Stimulated activated naive CD4-positive, alpha-beta T cell treated with Interleukin-2 at 50 U/mL for 16 hours (primary cell): ENCODE measurements around the gene INPP4A.
"Not testable (repeated sequence)": the region's sequence is repeated elsewhere in the genome, so short reads cannot be mapped to it uniquely, and the experiment has no call there.

ENCODE experiments used
- DNase-seq: peaks from one replicate; lab custom pipeline; 2025; lab: John Stamatoyannopoulos, UW

INPP4A gene

DNA sequence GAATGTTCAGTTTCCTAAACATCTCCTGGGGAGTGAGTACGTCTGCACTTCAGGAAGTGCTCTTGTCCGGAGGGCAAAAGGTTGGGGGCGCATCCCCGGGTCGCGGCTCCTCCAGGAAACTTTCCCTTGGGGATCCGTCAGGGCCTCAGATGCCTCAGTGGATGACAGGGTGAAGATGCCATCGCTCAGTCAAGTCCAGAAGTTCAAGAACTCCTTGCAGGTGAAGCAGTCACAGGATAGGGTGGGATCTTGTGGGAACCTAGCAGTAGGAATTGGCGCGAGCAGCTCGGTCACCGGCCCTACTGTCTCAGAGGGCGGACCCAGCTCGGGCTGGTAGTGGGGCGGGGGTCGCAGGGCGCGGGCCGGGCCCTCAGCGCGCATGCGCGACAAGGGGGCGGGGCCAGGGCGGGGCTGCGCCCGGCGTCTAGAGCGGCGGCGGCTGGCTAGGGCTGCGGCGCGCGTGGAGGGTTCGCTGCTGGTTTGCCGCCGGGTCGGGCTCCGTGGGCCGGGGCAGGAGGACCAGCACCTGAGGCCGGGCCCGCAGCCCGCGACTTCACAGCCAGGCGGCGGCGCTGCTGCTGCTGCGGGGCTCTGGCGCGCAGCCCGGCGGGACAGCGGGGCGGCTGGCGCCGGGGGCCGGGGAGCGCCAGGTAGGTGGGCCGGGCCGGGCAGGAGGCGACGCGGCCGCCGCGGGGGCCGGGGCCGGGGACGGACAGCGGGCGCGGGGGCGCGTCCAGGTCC is at the start of gene INPP4A:
Gene INPP4A, plus strand, starts transcription at position 423 of the 741 bp plus-strand sequence. CDS start 75,191 bp downstream, outside the sequence.
- peak; percentile 74 for DNase-seq

DNA sequence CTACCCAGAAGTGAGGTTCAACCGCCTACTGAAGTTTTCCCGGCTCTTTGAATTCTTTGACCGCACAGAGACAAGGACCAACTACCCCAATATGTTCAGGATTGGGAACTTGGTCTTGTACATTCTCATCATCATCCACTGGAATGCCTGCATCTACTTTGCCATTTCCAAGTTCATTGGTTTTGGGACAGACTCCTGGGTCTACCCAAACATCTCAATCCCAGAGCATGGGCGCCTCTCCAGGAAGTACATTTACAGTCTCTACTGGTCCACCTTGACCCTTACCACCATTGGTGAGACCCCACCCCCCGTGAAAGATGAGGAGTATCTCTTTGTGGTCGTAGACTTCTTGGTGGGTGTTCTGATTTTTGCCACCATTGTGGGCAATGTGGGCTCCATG is 48.7 kb upstream of the INPP4A start:
- DNase-seq = no peak

DNA sequence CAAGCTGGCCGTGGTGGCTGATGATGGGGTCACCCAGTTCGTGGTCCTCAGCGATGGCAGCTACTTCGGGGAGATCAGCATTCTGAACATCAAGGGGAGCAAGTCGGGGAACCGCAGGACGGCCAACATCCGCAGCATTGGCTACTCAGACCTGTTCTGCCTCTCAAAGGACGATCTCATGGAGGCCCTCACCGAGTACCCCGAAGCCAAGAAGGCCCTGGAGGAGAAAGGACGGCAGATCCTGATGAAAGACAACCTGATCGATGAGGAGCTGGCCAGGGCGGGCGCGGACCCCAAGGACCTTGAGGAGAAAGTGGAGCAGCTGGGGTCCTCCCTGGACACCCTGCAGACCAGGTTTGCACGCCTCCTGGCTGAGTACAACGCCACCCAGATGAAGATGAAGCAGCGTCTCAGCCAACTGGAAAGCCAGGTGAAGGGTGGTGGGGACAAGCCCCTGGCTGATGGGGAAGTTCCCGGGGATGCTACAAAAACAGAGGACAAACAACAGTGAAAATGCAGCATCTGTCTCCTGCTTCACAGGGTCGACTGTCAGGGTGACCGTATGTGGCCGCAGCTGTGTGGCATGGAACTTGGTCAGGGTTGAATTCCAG is 47.8 kb upstream of the INPP4A start:
- DNase-seq = no peak

DNA sequence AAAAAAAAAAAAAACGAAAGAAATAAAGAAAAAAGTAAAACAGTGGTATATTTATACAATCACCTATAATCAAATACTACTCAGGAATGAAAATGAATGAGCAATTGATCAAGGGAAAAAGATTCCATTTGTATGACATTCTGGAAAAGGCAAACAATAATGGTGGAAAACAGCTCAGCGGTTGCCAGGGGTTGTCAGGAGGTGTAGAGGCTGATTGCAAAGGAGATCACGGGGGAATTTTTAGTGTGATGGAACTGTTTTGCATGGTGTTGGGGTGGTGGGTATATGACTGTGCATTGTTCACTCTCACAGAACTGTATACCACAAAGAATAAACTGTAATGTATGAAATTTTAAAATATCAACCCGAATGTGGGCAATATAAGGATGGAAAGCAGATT is 45.5 kb upstream of the INPP4A start:
- no peak for DNase-seq

DNA sequence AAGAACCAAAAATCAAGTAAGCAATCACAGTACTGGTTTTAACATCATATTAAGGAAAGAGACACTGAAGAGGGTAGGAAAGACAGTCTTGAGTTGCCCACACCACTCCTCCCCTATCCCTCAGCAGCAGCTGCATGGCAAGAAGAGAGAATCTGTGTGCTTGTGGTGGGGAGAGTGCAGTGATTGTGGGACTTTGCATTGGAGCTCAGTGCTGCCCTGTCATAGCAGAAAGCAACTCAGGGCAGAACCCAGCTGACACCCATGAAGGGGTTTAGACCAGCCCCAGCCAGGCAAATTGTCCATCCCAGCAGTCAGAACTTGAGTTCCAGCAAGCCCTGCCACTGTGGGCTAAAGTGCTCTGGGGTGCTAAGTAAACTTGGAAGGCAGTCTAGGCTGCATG is 40.8 kb upstream of the INPP4A start:
- DNase-seq = no peak

DNA sequence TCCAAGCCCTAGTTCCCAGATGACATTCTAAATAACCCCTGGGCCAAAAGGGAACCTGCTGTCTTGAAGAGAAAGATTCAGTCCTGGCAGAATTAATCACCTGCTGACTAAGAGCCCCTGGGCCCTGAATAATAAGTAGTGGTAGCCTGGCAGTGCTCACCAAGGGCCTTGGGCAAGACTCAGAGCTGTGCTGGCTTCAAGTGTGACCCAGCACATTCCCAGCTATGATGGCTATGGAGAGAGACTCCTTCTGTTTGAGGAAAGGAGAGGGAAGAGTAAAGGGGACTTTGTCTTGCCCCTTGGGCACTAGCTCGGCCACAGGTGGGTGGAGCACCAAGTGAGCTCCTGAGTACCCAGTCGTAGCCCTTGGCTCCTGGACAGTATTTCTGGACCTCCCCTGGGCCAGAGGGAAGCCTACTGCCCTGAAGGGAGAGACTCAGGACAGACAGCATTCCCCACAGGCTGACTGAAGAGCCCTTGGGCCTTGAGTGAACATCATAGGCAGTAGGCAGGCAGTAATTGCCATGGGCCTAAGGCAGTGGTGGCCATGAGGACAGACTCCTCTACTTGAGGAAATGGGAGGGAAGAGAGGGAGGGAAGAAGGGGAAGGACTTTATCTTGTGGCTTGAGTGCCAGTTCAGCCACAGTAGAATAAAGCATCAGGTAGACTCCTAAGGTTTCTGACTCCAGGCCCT is 40.0 kb upstream of the INPP4A start:
- DNase-seq = no peak

DNA sequence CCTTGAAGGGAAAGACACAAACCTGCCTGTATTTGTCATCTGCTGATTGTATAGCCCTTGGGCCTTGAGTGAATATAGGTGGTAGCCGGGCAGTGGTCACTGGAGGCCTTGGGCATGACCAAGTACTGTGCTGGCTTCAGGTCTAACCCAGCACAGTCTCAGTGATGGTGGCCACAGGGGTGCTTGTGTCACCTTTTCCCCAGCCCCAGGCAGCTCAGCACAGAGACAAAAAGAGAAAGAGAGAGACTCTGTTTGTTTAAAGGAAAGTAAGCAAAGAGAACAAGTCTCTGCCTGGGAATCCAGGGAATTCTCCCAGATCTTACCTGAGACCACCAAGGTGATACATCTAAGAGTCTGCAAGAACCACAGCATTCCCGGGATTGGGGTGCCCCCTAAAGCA is 39.4 kb upstream of the INPP4A start:
- no peak for DNase-seq

DNA sequence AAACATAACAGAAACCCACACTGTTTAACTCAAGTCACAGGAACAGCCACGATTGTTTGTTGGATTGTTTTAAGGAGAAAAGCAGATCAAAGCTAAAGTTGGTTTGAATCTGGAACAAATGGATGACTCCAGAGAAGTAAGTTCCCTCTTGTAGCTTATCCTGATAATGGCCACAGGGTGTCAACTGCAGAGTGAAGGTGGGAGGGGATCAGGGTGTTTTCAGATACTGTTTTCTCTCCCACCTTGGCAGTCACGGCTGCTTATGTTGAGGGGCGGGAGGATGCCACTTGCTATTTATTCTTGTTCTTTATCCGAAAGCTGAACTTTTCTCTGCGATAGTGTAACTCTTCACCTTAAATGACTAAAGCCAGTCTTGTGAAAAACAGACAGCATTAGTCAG is 36.5 kb upstream of the INPP4A start:
- no peak for DNase-seq

DNA sequence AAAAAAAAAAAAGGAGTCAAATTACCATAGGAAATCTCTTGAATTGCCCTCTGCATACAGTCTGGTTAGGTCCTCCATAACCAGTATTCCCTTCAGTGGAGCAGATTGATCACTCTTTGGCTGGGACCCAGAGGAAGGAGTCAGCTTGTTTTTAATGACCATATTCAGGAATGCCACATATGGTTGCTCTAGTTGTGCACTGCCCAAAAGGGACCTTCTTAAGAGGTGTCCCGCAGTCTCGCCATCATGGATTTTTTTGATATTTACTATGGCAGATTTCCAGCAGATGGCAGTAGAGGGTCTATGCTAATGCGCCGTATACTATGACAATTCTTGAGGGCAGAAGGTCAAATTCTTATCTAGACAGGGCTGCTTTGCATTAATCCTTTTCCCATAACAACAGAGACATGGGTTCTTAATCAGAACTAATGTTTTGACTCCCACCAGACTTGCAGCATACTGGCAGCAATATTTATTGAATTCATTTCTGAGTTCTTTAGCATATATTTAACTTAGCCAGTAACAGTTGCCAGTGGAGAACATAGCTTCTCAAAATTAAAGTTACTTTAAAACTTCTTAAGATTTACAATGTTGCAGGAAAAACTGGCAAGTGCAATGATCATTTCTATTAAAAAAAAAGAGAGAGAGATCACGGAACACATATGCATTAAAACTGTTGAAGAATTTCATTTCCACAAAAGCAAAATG is 31.8 kb upstream of the INPP4A start:
- peak; percentile 17 for DNase-seq

DNA sequence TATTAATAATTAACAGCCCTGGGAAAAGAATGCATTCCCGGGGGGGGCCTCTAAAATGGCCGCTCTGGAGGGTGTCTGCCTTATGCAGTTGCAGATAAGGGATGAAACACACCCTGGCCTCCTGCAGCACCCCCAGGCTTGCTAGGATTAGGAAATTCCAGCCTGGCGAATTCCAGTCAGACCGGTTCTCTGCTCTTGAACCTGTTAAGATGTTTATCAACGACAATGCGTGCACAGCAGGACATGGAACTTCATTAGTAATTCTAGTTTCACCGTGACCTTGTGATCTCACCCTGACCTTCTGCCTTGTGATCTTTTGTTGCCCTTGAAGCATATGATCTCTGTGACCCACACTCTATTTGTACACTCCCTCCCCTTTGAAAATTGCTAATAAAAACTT is 30.4 kb upstream of the INPP4A start:
- DNase-seq = not testable (repeated sequence)

DNA sequence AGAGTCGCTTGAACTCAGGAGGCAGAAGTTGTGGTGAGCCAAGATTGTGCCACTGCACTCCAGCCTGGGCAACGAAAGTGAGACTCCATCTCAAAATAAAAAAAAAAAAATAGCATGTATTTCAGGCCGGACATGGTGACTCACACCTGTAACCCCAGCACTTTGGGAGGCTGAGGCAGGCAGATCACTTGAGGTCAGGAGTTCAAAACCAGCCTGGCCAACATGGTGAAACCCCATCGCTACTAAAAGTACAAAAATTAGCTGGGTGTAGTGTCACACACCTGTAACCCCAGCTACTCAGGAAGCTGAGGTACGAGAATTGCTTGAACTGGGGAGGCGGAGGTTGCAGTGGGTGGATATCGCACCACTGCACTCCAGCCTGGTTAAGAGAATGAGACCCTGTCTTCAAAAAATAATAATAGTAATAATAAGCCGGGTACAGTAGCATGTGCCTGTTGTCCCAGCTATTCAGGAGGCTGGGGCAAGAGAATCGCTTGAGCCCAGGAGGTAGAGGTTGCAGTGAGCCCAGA is 28.9 kb upstream of the INPP4A start:
- DNase-seq = not testable (repeated sequence)

DNA sequence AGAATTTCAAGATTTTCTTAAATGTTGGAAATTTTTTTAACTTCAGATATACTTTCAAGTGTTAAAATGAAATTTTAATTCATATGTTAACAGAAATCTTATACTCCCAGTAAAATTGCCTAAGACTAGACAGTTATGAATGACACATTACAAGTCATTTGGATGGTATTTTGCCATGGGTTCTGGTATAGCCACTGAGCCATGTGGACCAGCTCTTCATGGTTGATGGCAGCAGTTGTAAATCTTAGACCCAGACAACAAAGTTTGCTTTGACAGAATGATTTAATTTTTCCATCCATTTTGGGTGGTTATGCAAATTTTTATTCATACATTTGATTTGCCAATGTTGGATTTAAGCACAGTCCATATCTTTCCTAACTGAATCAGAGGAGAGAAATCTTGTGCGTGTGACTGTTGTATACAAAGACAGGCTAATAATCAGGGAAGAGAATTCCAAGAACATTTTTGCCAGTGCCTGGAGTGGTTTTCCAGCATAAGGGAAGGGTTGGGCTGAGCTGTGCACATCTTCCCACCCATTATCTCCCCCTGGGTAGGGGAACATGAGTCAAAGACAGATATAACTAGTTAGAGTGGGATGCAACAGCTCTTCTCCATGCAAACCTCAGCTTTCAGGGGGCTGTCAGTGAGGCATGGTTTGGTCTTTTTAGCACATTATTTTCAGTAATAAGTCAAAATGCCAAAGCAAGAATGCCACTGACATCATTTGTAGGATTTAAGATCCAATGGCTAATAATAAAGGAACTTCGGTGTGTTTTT is 28.1 kb upstream of the INPP4A start:
- DNase-seq = no peak

DNA sequence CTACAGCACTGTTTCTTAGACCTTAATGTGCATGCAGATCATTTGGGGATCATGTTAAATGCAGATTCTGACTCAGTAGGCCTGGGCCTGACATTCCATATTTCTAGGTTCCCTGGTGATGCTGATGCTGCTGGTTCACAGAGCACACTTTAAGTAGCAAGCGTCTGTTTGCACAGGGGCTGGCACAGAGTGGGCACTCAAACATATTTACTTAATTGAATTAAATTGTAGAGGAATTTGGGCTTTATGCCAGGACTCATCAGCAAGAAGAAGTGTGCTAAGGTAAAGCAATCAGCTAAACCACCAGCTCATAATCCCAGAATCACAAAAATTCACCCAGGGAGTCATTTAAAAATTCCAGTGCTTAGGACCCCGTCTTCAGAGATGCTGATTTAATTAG is 25.1 kb upstream of the INPP4A start:
- DNase-seq = no peak

DNA sequence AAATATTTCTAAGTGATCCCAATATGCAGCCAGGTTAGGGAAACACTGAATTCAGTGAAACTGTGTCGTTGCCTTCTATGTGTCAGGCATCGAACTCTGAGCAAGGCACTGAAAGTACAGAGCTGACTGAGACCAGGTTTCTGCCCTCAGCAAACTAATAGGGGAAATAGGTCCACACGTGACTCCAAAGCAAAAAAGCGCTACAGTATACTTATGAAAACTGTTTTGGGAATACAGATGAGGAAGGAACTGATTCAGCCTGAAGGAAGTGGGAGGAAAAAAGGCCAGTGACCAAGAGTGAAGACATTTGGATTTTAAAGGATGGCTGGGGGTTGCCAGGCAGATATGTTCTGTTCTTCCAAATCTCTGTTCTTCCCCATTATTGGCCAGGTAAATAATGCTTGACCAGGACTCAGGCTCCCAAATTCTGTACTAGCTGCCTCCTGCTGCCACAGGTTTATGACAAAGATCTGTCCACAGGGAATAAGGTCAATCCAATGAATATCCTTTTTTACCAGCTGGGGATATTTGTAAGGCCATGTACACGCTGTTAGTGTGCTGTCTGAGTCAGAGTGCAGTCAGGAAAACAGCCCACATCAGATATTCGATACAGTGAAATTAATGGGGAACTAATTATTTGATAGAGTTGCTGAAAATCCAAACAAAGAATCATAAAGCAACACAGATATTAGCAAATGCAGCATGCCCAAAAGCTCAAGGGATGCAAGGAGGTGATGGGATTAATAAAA is 24.5 kb upstream of the INPP4A start:
- DNase-seq = no peak

DNA sequence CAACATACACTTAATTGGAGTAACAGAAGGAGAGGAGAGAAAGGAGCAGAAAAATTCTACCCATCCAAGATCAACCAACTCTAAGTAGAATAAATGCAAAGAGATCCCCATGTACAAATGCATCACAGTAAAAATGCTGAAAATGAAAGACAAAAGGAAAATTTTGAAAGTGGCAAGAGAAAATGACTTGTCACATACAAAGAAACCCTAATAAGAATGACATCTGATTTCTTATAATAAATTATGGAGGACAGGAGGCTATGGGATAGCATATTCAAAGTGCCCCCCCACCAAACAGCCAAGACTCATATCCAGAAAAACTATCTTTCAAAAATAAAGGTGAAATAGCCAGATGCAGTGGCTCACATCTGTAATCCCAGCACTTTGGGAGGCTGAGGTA is 22.2 kb upstream of the INPP4A start:
- no peak for DNase-seq

DNA sequence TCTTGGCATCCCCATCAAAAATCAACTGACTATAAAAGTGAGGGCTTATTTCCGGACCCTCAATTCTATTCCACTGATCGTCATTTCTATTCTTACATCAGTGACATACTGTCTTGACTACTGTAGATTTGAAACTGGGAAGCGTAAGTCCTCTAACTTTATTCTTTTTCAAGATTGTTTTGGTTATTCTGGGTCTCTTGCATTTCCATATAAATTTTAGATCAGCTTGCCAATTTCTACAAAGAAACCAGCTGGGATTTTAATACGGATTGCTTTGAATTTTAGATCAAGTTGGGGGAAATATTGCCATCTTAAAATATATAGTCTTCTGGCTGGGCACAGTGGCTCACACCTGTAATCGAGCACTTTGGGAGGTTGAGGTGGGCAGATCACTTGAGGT is 17.9 kb upstream of the INPP4A start:
- no peak for DNase-seq

DNA sequence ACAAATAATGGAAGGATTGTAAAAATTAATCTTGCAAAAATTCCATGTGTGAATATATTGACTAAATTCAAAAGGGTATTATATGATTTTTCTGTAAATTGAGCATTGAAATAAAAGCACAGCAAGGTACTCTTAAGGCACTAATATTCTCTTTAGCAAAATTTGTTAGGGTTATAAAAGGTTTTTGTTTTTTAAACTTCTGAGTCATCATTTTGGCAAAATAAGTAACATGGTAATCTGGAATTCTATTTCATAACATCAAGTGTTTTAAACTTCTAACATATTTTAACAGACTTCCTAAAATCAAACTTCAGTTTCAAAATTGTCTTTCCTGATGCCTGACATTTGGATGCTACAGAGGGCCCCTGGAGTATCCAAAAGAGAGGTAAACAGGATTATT is 12.5 kb upstream of the INPP4A start:
- DNase-seq = no peak

DNA sequence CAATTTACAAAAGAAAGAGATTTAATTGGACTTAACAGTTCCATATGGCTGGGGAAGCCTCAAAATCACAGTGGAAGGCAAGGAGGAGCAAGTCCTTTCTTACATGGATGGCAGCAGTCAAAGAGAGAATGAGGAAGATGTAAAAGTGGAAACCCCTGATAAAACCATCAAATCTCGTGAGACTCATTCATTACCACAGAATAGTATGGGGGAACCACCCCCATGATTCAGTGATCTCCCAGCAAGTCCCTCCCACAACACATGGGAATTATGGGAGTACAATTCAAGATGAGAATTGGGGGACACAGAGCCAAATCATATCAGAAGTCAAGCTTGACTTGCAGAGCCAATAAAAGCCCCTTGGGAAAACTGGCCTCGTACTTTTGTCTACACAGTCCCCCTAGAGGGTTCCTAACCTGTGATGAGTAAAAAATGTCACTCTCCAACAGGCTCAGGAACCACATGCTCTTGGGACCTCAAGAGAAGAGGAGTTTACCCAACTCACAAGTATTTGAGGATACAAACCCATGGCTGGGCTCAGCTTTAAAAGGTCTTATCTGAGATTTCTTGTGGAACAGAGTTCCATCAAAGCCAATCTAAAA is 11.2 kb upstream of the INPP4A start:
- DNase-seq = no peak

DNA sequence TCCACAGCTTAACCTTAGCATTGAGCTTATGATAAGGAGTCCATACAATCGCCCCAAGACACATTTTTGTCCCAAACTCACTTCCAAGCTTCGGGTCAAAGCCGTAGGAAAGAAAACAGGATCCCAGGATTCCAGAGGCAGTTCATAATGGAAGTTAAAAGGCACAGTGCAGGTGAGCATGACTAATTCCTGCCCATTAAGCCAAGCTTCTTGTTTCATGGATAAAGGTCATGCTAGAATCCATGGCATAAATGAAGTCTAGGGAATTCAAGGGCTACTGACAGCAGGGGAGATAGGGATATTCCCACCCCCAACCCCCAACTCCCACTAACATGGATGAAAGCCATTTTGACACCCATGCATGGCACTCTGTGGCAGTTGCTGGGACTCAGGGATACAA is 10.2 kb upstream of the INPP4A start:
- no peak for DNase-seq

DNA sequence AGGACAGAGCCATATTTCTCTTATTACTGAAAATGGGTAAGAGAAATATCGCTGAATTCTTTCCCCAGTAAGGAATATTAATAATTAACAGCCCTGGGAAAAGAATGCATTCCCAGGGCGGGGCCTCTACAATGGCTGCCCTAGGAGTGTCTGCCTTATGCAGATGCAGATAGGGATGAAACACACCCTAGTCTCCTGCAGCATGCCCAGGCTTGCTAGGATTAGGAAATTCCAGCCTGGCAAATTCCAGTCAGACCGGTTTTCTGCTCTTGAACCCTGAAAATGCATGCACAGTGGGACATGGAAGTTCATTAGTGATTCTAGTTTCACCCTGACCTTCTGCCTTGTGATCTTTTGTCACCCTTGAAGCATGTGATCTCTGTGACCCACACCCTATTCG is 9.0 kb upstream of the INPP4A start:
- not testable (repeated sequence) for DNase-seq
